Right ventricle myocardium inferior (tissue), 1 donor: Measurements from ENCODE around the gene AKIRIN1. TPM values are rescaled to one million over a fixed set of nuclear protein-coding genes. Genes with fewer than 3 reads are reported as not detected.
"Not testable (repeated sequence)": the region's sequence is repeated elsewhere in the genome, so short reads cannot be mapped to it uniquely, and the experiment has no call there.

Source experiments
- ATAC-seq: fragments of 200-7000 bp; cut with Tn5 transposase; one replicate; pipeline ENCODE4 v1.9.1; 2020; ENCODE audit warnings: mild to moderate bottlenecking, moderate library complexity
- DNase-seq: peaks from one replicate; pipeline ENCODE4 v3.0.0; 2021; ENCODE audit errors: missing footprints
- intact Hi-C: fragments of 100-400 bp; cut with DNase I; formaldehyde crosslinking; loops from one replicate; pipeline ENCODE4 v1.11.0; 2022
- total RNA-seq: library from RNA; stranded (reverse); fragmentation: NEBNext Ultra II Directional; extraction: Animal tissue kit (Norgen Biotek cat#: 25700); gene quantifications from one replicate; pipeline ENCODE4 v1.2.1, GENCODE V29; 2021
- donor health status: DM: no; HTN: yes; CAD: no; lungs with severe emphysema.

The AKIRIN1 gene
- total RNA-seq, 1 donor from 2014 or later, result 65.7 TPM

DNA sequence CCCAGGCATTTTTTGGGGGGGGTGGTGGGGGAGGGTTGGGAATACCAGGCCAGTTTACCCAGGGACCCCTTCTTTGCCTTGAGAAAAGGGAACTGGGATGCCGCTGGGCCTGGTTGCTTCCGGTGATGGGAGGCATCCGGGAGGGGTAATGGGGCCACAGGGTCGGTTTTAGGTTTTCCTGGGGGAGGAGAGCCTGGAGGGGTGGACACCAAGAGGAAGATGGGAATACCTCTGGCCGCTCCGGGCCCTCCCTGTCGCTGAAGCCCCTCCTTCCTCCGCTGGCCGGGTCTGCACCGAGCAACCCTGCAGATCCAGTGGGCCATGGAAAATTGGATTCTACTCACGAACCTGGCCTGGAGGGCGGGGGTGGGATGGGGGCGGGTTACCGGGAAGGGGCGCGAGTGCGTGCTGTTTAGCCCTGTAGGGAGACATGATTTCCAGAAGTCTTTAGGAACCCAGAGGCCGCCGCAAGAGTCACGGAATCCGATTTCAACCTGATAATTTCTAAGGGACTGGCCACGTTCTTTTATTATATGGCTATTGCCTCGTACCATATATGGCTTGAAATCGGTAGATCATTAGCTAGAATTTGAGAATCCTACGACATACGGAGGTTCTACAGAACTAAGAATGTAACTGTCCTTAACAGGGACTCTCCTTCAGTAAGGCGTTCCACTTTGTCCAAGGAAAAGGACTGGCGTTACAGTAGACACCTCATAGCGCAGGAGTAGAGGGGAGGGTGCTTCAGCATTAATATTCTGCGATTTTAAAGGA lies 749 bp downstream of the AKIRIN1 start:
- DNase-seq, result no peak
- intact Hi-C loops, result loop anchor here (5.0 kb wide), 3 partner anchors 35 to 135 kb away; partner anchors contain the start of genes MYCBP, NDUFS5 and RRAGC
- peak; percentile 32 for ATAC-seq

- intact Hi-C loops, result loop anchor here (5.0 kb wide), 3 partner anchors 35 to 135 kb away; partner anchors contain the start of genes MYCBP, NDUFS5 and RRAGC
Measured at GRCh38 chr1:38992412-38993111, 1.5 kb downstream of the AKIRIN1 start.

DNA sequence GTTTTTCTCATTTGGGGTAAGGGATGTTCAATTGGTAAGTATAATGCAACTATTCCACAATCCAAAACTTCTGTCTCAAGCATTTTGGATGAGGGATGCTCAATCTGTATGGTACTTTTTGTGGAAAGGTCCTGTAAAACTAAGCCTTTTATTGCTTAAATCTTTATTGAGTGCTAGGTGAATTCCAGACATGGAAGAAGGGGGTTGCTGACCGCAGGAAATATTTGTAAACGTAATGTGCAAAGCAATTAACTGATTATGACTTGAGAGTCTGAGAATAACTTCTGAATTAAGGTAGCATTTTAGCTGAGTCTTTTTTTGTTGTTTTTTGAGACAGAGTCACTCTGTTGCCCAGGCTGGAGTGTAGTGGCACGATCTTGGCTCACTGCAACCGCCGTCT lies 3.1 kb downstream of the AKIRIN1 start:
- ATAC-seq, result no peak
- intact Hi-C loops, result loop anchor here (5.0 kb wide), 3 partner anchors 33 to 137 kb away; partner anchors contain the start of genes MYCBP, NDUFS5 and RRAGC
- no peak for DNase-seq

More at GRCh38 chr1:38992412-38993111, 1.5 kb downstream of the AKIRIN1 start:
- DNase-seq, result no peak
- no peak for ATAC-seq

GRCh38 chr1:38997034-38997900 lies 6.2 kb downstream of the AKIRIN1 start:
- intact Hi-C loops, result no loop called here
- DNase-seq (no peak), ATAC-seq (peak; percentile 42)

GRCh38 chr1:38997901-38998190 lies 6.8 kb downstream of the AKIRIN1 start:
- ATAC-seq, result no peak
- intact Hi-C loops, result no loop called here
- no peak for DNase-seq

DNA sequence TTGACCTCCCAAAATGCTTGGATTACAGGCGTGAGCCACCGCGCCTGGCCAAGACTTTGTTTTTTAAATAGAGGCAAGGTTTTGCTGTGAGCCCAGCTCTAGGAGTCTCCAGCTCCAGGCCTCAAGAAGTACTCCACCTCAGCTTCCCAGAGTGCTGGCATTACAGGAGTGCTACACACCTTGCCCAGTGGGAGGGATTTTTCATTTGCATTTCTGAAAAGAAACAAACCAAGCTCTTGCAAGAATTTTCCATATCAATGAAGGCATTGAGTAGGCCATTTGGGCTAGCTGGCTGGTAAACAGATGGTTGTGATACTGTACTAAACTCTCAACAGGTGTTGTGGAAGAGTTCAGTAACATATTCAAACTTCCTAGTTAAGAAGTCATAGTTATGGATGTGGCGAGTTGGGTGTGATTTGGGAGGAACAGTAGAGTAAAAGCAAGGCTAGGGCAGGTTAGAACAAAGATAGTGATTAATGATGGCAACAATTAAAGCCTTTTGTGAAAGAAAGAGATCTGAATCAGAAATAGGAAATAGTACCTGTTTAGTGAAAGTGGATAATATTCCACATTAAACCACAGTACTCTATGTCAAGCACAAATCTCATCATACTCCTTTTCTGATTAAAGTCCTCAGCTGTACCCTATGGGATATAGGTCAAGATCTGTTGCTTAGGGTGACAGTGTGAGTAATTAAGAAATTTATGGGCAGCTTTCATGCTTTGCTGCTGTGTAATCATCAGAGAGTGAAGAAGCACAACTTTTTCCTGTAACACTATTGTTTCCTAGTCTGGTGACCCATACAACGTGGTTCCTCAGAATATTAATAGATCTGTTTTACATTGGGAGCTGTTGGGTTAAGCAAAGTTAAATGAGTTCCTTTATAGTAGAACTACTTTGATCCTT lies 10.7 kb downstream of the AKIRIN1 start:
- intact Hi-C loops, result no loop called here
- DNase-seq, result no peak
- ATAC-seq, result no peak

GRCh38 chr1:39003281-39003680 lies 12.2 kb downstream of the AKIRIN1 start:
- ATAC-seq (no peak), DNase-seq (no peak)
- intact Hi-C loops, result no loop called here

DNA sequence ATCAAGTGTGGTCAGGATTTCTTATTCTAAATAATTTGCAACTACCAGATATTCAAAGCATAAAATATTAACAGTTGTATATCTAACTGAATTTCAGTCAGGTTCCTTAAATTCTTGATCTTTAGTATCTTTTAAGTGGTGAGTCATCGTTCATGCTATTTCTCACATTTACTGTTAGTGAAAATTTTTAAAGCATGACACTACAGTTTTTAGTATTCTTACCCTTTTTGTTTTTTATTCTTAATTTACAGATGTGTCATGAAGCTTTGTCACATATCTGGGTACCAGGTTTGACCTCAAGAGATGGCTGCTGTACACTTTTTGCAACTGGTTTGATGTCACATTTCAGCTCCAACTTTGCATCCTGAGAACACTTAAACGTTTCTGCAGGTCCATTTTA lies 12.7 kb downstream of the AKIRIN1 start:
- no peak for DNase-seq
- intact Hi-C loops, result no loop called here
- ATAC-seq, result no peak

DNA sequence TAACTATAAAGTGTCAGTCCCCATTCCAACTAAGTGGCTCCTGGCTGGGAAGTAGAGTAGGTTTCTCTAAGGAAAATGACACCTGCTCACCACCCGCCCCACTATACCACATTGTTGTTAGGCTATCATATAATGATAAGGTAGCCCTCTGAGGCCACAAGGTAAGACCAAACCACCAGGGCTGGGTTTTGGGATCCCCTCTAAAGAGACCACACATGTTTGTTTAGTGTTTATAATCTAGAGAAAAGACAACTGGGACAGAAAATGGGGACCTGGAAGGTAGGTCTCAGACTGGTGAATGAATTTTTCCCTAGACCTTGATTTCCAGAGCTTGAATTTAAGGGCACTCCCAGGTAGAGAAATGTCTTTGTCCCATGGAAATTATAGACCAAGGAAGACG lies 15.2 kb downstream of the AKIRIN1 start:
- ATAC-seq (no peak), DNase-seq (no peak)
- intact Hi-C loops, result no loop called here

DNA sequence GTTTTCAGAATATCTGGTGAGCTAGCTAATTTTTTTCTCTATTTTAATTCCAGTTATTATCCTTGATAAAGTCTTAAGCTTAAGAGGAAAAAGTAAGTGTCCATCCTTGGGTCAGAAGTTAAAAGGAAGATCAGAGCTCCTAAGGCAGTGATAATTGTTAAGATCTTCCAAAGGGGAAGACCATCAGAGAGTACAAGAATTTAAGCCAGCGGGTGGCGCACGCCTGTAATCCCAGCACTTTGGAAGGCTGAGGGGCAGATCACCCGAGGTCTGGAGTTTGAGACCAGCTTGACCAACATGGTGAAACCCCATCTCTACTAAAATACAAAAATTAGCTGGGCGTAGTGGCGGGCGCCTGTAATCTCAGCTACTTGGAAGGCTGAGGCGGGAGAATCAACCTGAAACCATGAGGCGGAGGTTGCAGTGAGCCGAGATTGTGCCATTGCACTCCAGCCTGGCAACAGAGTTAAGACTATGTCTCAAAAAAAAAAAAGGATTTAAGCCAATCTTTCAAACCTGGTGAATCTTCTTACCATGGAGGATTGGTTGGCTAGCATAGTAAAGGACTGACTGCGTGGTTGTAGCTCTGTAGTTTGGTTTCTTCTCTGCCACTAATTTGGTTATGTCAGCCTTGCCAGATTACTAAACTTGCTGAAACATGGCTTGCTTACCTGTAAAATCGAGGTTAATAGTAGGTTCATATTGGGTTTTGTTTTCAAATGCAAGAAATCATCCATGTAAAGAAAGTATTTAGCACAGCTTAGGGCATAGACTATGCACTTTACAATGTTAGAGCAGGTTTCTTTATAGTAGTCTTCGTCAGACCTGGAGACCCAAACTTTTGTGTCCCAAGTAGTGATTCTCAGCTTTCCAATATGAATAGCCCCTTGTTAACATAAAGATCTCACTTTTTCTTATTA lies 15.9 kb downstream of the AKIRIN1 start:
- intact Hi-C loops, result no loop called here

GRCh38 chr1:39014956-39015355 lies 23.9 kb downstream of the AKIRIN1 start:
- intact Hi-C loops, DNase-seq, ATAC-seq: not testable (repeated sequence)

More for the DNA sequence above, 15.9 kb downstream of the AKIRIN1 start:
- ATAC-seq (no peak), DNase-seq (no peak)

DNA sequence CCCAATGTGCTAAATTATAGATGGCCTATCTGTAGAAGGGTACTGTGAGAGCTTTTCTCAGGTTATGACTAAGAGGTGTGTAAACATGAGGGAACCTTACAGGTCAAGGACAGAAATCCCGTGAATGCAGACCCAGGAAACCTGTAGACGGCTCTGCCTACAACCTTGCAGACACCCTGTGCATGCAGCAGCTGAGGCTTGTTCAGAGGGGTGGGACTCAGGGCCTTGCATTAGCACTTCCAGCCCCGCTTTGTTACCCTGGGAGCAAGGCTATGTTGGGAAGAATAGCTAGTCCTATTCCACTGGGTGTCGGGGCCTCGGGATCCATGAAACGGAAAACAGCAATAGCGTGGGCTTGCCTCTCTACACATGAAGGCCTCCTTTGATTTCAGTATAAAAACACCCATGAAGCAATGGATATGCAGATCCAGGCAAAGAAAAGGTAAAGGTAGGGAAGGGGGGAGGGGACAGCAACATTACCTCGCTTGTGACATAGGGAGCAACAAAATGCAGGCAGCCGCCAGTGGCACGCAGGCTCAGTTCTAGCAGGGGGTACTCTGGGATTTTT lies 25.6 kb downstream of the AKIRIN1 start:
- intact Hi-C loops, result no loop called here
- DNase-seq, result no peak
- ATAC-seq, result no peak

DNA sequence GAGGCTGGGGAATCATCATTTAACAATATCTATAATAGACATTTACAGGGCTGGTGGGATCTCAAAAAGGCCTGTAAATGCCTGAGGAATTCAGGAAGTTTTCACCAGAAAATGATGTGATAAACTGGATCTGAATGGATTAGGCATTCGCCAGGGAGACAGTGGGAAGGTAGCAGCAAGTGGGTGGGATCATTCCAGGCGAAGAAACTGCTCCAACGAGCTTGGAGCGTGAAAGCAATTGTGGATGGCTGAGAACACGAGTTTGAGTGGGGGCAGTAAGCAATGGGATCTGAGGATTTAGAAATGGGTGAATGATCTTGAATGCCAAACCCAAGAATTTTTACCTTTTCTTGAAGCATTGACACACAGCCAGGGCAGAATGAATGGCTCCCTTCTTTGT lies 26.2 kb downstream of the AKIRIN1 start:
- ATAC-seq (no peak), DNase-seq (no peak)
- intact Hi-C loops, result no loop called here

DNA sequence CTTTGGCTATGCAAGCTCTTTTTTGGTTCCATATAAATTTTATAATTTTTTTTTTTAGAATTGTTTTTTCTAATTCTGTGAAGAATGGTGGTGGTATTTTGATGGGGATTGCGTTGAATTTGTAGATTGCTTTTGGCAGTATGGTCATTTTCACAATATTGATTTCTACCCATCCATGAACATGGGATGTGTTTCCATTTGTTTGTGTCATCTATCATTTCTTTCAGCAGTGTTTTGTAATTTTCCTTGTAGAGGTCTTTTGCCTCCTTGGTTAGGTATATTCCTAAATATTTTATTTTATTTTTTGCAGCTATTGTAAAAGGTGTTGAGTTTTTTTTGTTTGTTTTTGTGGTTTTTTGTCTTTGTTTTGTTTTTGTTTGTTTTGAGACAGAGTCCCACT lies 29.4 kb downstream of the AKIRIN1 start:
- not testable (repeated sequence) for DNase-seq

DNA sequence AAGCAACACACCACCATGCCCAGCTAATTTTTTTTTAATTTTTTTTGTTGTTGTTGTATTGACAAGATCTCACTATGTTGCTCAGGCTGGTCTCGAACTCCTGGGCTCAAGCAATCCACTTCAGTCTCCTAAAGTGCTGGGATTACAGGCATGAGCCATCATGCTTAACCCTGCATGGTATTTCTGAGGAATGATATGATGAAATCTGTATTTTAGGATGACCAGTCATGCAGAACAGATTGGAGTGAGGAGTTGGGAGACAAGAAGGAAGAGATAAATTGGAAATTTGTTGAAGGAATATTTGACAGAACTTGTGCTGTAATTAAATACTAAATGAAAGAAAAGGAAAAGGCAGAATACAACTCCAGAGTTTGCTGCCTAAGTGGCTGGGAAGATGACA lies 30.4 kb downstream of the AKIRIN1 start:
- DNase-seq (no peak), ATAC-seq (no peak)
- intact Hi-C loops, result no loop called here

More for the DNA sequence above, 29.4 kb downstream of the AKIRIN1 start:
- intact Hi-C loops, ATAC-seq: not testable (repeated sequence)

GRCh38 chr1:39023140-39023539 lies 32.1 kb downstream of the AKIRIN1 start:
- intact Hi-C loops, result no loop called here
- no peak for ATAC-seq
- DNase-seq, result no peak
